Astrocyte of the cerebellum (primary cell): ENCODE data around the gene PDE1C.

Source experiments
- DNase-seq: peaks from one replicate; pipeline ENCODE4 v3.0.0-alpha.2; 2011; ENCODE audit warnings: low read depth
- H3K4me3 ChIP-seq: 2 replicates; pipeline ENCODE4 v1.5.1; 2011; ENCODE audit warnings: mild to moderate bottlenecking, low read depth, low read length, moderate library complexity
- in situ Hi-C: cut with HindIII; loops from 2 replicates; pipeline ENCODE4 v1.10.0; 2017; ENCODE audit warnings: low sequenced_read_pairs
- TF ChIP-seq, protein P1 (sequence below): IDR thresholded peaks from 2 replicates; pipeline ENCODE4 v1.5.1; 2012; ENCODE audit warnings: low read length, low read depth, moderate library complexity, mild to moderate bottlenecking; ENCODE audit errors: missing control alignments

Gene PDE1C

GRCh38 chr7:32051128-32051527 is 19.1 kb downstream of the PDE1C start:
- in situ Hi-C loops = loop anchor here (5.0 kb wide), 1 partner anchor 69 kb away; no protein-coding TSS in a partner anchor
- TF ChIP-seq, protein P1, sequence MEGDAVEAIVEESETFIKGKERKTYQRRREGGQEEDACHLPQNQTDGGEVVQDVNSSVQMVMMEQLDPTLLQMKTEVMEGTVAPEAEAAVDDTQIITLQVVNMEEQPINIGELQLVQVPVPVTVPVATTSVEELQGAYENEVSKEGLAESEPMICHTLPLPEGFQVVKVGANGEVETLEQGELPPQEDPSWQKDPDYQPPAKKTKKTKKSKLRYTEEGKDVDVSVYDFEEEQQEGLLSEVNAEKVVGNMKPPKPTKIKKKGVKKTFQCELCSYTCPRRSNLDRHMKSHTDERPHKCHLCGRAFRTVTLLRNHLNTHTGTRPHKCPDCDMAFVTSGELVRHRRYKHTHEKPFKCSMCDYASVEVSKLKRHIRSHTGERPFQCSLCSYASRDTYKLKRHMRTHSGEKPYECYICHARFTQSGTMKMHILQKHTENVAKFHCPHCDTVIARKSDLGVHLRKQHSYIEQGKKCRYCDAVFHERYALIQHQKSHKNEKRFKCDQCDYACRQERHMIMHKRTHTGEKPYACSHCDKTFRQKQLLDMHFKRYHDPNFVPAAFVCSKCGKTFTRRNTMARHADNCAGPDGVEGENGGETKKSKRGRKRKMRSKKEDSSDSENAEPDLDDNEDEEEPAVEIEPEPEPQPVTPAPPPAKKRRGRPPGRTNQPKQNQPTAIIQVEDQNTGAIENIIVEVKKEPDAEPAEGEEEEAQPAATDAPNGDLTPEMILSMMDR = no peak
- DNase-seq = no peak
- H3K4me3 ChIP-seq = no peak overlapping the region

DNA sequence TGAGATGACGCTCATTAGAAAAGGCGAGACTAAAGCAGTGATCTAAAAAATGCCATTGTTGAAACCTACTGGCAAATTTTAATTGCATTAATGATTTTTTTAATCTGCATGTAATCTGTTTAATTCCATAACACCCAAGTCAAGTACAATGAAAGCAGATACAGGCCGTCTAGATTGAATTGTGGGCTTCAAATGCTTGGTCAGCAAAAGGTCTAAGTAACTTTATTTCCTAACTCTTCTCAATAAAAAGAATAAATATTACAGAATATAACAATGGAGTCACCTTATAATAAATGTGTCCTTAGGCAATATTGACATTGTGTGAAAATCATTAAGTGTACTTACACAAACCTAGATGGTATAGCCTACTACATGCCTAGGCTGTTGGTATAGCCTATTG is 20.6 kb downstream of the PDE1C start:
- TF ChIP-seq, protein P1 = no peak
- in situ Hi-C loops = no loop called here
- no peak overlapping the region for H3K4me3 ChIP-seq
- no peak for DNase-seq

DNA sequence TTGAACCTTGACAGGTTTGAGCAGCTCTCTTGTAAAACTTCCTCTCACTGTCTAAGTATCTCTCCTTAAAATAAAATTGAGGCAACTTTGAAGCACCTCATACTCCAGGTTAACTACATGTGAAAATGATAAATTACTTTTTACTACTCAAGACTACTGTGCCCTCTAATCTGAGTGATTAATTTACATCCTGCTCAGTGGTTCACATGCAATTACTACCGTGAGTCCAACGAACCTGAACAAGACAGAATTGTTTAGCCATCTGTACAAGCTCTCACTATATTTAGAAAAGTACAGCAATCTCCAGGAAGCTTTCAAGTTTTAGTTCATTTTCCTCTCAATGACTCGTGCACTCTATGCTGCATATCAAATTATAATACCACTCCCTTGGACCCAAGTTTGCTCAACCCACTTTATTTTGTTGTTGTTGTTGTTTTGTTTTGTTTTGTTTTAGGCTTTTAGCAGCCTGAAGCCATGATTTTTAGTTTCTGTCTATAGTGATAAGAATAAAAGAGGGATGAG is 21.2 kb downstream of the PDE1C start:
- TF ChIP-seq, protein P1 = no peak
- no peak overlapping the region for H3K4me3 ChIP-seq
- in situ Hi-C loops = no loop called here
- no peak for DNase-seq

DNA sequence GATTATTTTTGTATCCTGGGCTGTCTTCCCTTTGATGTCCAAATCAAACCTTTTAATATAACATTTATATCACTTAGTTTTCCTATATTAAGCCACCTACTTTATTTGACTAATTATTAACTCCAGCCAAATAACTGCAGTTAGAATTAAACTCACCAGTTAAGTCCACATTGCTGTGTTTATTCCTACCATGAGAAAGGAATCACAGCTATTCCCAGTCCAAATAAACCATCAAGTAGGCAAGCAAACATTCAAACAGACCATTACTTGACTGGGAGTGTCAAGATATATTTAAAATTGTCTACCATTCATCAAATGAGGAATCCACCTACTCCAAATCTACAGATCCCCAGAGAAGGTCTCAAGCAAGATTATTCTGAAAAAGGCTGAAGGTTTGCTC is 22.4 kb downstream of the PDE1C start:
- TF ChIP-seq, protein P1 = no peak
- in situ Hi-C loops = no loop called here
- no peak for DNase-seq
- H3K4me3 ChIP-seq = no peak overlapping the region

- TF ChIP-seq, protein P1 = no peak
- in situ Hi-C loops = no loop called here
Observed at GRCh38 chr7:32047075-32047474, 23.1 kb downstream of the PDE1C start.

GRCh38 chr7:32045228-32045627 is 25.0 kb downstream of the PDE1C start:
- no peak overlapping the region for H3K4me3 ChIP-seq
- TF ChIP-seq, protein P1 = no peak
- in situ Hi-C loops = no loop called here
- no peak for DNase-seq

More at GRCh38 chr7:32047075-32047474, 23.1 kb downstream of the PDE1C start:
- DNase-seq = no peak
- H3K4me3 ChIP-seq = no peak overlapping the region
